NCI-H526 treated with DMSO at 0.1 percent for 48 hours (cell line): ENCODE results near the gene NFE2.
"Not testable (repeated sequence)": the region's sequence is repeated elsewhere in the genome, so short reads cannot be mapped to it uniquely, and the experiment has no call there.

ENCODE experiments used
- DNase-seq: peaks from one replicate; lab custom pipeline; 2025; lab: John Stamatoyannopoulos, UW

Gene NFE2

DNA sequence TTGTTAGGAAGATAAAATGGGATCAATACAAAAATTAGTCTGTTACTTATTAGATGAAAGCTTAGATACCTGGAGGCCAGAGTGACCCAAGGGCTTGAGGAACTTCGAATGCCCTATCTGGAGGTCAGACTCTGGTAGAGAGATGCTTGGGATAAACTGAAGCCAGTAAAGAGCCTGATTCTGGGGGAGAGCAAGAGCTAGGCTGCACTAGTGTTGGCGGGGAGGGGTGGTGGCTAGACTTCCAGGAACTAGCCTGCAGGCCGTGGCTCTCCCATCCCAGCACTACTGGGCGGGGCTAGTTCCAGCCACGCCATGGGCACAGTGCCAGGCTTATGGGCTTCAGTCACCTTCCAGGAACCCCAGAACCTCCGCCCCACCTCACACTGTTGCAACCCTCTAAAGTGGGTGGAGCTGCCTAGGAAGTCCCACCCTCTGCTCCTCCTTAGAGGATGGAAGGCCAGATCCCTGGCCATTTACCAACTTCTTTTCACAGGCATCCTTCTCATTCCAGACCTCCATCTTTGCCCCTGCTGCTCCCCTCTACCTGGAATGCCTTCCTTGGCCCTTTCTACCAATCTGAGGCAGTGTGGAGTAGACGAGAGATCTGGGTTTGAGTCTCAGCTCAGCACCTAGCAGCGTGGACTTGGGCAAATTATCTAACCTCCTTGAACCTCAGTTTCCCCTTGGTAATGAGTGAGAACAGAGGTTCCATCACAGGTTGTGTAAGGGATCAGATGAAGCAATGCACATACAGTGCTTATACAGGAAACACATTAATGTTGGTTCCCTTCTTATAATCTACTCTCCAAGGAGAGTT is 6.3 kb upstream of the NFE2 start:
- DNase-seq = no peak

DNA sequence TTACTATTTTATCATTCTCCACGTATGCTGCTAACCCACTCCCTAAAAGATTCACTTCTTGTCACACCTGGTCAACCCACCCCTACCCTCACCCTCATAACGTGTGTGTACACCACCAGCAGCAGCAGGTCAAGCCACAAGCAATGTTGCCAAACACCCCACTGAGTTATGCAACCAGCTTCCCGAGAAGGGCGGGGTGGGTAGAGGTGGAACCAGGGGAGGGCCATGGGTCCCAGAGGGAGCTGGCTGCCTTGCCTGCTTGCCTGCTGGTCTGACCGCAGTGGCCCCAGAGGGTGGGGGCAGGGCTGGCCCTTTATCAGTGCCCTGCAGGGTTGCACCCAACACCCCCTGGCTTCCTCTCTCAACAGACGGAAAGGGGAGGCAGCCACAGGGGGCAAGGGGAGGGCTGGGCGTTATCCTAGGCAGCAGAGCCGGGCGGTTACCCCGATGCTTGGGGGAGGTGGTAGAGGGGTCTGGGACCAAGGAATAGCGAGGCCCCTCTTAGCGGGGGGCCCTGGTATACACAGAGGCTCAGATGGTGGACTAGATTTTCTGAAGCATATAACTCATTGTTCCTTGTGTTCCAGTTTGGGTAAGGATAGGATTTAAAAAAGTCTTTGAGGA is 3.5 kb upstream of the NFE2 start:
- DNase-seq = no peak

- no peak for DNase-seq
Observed at GRCh38 chr12:54303640-54304039, 2.8 kb upstream of the NFE2 start.

- no peak for DNase-seq
Observed at GRCh38 chr12:54301428-54302048, 723 bp upstream of the NFE2 start.

- DNase-seq = no peak
Observed at GRCh38 chr12:54300225-54300731, 537 bp downstream of the NFE2 start.

- no peak for DNase-seq
Observed at GRCh38 chr12:54299515-54300224, 1.1 kb downstream of the NFE2 start.

- DNase-seq = no peak
Observed at GRCh38 chr12:54298904-54299303, 1.9 kb downstream of the NFE2 start.

DNA sequence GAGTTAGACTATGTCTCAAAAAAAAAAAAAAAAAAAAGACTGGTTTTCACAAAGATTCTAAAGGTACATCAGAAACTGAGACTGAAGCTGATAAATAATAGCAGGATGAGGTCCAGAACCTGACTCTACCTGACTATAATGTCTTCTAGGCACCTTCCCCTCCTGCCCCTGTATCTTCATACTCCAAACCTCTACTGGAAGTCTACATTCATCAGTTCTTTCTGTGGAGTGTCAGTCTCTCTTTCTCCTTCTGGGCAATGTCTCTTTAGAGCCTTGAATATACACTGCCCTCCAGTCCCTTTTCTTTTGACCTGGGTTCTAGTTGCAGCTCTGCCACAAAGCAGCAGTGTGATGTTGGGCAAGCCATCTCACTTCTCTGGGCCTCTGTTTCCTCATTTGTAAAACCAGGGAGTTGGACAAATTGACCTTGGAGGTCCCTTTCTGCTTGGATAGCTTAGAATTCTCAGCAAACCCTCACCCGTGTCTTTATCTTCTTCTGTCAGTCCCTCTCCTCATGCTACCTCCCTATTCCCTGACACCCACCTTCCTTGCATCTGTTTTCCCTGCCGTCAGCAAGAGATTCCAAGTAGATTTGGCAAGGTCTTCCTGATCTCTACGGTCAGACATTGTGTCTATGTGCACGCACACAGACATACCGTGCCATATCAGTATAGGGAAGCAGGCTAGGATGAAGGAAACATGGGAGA is 4.3 kb downstream of the NFE2 start:
- DNase-seq = no peak

GRCh38 chr12:54294953-54295566 is 5.8 kb downstream of the NFE2 start:
- DNase-seq = no peak

- DNase-seq = no peak
Observed at GRCh38 chr12:54294152-54294952, 6.5 kb downstream of the NFE2 start.

DNA sequence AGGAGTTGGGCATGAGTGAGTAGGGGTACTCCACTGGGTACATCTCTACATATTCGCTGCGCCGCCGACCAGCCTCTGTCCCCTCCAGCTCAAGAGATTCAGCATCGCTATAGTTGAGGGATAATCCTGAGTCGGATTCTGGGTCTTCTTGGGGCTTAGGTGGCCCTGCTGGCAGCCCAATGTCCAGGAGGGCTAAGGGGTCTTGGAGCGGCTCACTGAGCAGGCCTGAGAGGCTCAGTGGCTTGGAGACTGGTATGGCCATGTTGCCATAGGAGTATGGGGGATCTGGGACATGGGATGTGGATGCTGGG is 7.9 kb downstream of the NFE2 start:
- DNase-seq = no peak

GRCh38 chr12:54292083-54292930 is 8.5 kb downstream of the NFE2 start:
- DNase-seq = no peak

DNA sequence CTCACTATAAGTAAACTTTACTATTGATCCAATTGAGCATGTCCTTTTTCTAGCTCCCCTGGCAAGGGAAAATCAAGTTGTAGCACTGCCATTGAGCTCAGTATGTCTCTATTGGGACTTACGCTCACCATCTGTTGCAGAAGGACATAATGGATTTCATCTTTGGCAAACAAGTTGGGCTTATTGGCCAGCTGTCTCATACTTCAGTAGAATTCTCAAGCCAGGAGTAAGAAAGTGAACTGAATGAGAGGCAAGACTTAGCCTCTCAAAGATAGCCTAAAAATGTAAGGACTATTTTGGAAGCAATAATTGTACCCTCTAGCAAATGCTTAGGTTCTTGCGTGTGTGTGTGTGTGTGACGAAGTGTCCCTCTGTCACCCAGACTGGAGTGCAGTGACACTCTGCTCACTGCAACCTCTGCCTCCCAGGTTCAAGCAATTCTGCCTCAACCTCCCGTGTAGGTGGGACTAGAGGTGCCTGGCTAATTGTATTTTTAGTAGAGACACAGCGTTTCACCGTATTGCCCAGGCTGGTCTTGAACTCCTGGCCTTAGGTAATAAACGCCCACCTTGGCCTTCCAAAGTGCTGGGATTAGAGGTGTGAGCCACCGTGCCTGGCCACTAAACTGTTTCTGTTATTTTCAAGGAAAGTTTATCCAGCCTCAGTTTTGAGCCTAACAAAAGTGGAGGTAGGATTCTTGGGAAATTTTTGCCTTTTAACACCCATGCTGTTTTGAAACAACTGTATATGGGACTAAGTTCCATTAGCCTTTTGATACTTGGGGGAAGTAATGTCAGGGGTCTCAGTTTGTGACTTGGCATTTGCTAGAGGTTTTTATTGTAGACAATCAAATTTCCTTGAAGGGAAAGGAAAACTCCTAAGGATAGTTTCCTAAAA is 13.3 kb downstream of the NFE2 start:
- no peak for DNase-seq

DNA sequence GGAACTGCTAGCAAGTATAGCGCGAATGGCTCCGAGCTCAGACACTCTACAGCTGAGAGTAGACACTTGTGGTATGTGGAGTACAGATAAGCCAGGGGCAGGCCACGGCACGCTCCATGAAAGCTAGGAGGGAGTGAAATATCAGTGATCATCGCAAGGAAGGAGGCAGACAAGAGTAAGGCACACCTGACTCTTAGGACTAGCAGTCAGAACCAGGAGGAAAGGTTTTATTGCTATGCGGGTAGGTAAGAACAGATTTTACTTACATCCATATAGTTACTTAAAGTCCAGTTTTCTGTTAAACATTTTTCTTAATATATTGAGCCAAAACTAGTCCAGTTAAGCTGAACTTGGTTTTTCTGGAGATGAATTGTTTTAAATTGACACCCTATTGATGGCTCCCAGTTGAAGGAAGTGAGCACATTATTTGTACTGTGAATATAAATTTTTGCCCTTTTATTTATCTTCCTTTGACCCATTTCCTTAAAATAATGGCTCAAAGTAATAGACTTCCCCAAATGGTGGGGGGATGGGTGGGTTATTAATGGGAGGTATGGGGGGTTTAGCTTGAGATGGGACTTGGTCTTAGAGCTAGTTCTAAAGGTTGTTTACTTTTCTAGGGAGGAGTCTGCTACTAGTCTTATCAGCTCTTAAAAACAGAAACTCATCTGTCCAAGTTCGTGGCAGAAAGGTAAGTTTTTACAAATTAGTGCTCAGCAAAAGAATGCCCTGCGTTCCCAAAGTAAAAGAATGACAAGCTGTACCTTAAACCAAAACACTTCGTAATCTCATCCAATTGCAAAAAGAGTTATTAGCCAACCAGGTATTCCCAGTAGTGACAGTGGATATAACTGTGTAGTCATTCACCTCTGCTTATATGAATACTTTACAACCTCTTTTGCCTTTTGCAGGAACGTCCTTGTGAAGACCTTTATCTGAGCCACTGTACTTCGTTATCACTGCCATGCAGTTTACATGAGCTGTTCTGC is 14.5 kb downstream of the NFE2 start:
- DNase-seq = no peak

- DNase-seq = no peak
Observed at GRCh38 chr12:54285150-54286041, 15.4 kb downstream of the NFE2 start.

DNA sequence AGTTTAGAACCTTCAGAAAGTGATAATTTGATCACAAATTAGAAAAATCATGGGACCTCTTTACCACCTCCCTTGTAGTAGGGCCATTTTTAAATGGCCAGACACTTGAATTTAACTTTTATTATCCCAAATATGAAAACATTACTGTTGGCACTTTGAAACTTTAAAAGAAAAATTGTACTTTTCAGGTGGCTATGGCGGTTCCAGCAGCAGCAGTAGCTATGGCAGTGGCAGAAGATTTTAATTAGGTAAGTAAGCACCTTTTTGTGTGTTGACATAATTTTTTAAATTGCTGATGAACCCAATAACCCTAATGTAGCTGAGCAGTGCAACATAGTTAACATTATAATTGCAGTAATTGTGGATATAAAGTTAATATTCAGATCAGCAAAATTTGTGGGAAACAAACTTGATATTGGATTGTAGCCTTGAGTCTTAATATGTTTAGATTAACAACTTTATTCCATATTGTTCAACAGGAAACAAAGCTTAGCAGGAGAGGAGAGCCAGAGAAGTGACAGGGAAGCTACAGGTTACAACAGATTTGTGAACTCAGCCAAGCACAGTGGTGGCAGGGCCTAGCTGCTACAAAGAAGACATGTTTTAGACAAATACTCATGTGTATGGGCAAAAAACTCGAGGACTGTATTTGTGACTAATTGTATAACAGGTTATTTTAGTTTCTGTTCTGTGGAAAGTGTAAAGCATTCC is 16.6 kb downstream of the NFE2 start:
- not testable (repeated sequence) for DNase-seq
